Fibroblast of the conjunctiva (primary cell): Measurements from ENCODE around the gene RABGAP1L.
"Not testable (repeated sequence)": the region's sequence is repeated elsewhere in the genome, so short reads cannot be mapped to it uniquely, and the experiment has no call there.

ENCODE experiments used
- DNase-seq: peaks from one replicate; pipeline ENCODE4 v3.0.0-alpha.2; 2010; ENCODE audit warnings: low read depth

Gene RABGAP1L

DNA sequence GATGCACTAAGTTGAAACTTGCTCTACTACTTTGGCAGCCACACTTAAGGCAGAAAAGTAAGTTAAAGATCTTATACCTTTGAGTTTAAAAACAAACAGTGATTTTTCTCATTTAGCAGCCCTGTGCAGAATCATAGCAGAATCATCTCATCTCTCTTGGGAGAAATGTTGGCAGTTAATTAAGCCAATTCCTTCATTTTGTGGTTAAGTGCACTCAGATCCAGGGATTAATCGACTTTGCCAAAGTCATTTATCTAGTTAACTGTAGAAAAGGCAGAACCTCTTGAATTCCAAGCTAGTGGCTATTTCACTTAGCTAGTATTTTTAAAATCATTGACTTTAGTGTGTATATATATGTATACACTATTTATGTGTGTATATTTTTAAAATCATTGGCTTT lies 413.5 kb downstream of the RABGAP1L start:
- no peak for DNase-seq

DNA sequence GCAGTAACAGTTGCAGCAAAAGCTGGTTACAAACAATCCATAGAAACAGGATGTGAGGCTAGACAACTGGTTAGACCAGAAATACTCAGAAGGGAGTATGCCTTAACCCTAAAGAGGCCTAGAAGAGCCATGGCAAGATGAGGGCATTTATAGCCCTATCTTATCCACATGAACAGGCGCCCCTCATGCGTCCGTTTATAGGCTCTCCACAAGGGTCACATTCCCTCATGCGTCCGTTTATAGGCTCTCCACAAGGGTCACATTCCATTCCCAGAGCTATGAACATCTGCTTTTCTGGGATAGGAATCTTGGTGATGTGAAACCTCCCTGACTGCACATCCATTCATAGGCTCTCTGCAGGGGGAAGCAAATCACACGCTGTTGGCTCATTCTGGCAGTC lies 416.8 kb downstream of the RABGAP1L start:
- not testable (repeated sequence) for DNase-seq

DNA sequence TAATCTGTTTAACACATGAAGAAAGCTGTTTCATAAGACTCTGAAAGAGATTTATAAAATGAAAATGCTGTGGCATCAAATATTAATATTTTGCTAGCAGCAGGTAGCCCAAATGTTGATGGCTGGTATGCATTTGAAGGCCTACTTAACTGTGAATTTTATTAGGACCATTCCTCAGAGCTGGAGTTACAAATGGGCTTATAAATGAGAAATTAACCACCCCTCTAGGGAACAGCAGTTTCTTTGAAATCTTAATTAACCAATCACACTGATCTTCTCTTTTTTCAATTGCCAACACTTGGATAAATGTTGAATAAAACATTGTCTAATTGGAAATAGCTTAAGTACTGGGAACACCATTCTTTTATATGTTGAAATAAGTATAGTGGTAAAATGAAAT lies 418.4 kb downstream of the RABGAP1L start:
- no peak for DNase-seq

DNA sequence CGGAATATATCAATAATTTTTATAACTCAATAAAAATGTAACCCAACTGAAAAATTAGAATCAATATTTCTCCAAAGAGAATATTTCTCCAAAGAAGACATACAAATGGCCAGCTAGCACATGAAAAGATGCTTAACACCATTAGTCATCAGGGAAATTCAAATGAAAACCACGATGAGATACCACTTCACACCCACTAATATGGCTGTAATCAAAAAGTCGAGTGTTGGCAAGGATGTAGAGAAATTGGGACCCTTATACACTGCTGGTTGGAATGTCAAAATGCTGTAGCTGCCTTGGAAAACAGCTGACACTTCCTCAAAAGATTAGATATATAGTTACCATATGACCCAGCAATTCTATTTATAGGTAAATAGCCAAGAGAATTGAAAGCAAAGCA lies 421.5 kb downstream of the RABGAP1L start:
- no peak for DNase-seq

DNA sequence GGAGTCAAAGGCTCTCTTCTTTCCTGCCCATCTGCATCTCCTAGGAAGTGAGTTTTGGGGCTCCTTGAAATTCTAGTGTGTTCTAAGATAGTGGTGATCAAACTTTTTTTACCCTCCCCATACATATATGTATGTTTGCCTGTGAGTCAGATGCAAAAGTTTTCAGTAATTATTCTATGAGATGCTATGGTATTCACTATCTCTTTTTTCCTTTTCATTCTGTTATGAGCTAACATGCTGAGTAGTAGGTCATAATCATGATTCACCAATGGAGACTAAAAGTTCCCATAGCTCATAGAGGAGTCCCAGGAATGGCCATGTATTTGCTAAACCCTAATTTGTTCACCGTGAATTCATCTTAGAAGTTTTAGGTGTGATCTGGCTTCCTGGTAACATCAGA lies 424.0 kb downstream of the RABGAP1L start:
- no peak for DNase-seq

DNA sequence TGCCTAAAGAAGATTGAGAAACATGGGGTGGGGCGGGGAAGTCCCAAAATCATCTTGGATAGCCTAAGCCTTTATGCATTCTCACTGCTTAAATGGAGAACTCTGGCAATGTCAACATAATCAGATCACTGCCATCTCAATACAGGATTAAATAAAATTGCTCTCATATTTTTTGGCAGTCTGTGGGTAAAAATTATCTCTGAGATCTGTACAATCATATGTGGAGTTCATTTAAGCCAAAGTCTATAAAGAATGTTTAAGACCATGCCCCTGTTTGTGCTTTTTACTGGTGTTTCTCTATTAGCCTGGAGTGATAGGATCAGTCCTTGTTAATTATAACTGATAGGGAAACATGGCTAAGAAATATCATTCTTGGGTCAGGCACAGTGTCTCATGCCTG lies 424.8 kb downstream of the RABGAP1L start:
- no peak for DNase-seq

DNA sequence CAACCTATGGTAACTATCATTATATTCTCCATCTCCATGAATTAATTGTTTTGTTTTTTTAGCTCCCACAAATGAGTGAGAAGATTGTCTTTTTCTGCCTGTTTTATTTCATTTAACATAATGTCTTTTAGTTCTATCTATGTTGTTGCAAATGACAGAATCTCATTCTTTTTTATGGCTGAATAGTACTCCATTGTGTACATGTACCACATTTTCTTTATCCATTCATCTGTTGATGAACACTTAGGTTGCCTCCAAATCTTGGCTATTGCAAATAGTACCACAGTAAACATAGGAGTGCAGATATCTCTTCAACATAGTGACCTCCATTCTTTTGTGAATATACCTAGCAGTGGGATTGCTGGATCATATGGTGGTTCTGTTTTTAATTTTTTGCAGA lies 429.3 kb downstream of the RABGAP1L start:
- DNase-seq = not testable (repeated sequence)

DNA sequence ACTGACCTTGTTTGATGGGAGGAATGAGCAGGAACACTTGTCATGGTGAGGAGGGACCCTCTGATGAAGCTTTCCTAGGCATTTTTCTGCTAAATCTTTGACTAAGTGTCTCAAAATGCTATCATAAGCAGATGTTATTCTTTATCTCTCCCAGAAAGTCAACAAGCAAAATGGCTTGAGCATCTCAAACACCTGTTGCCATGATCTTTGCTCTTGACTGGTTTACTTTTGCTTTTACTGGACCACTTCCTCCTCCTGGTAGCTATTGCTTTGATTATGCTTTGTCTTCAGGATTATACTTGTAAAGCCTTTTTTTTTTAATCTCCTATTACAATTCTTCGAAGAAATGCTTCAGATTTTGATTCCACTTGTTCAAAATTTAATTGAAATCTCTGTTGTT lies 445.9 kb downstream of the RABGAP1L start:
- DNase-seq = no peak

DNA sequence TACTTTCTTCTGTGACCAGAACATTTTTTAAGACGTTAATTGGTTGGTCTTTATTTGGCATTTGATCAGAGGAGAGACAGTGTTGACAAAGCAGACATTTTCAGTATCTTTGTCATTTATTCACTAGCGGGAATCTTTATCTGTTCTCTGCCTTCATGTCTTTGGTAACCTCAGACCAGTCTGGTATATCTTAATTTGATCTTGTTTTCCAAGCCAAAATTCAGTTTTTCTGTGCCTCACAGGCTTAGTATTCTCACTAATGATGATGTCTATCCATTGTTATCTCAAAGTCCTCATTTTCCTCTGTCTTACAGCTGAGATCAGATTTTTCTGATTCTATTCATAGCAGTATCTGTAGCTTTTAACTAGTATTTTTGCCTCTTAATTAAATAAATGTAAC lies 447.2 kb downstream of the RABGAP1L start:
- no peak for DNase-seq

DNA sequence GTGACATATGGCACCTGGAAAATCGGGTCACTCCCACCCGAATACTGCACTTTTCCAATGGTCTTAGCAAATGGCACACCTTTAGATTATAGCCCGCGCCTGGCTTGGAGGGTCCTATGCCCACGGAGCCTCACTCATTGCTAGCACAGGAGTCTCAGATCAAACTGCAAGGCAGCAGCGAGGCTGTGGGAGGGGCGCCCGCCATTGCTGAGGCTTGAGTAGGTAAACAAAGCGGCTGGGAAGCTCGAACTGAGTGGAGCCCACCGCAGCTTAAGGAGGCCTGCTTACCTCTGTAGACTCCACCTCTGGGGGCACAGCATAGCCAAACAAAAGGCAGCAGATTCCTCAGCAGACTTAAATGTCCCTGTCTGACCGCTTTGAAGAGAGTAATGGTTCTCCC lies 458.6 kb downstream of the RABGAP1L start:
- not testable (repeated sequence) for DNase-seq

DNA sequence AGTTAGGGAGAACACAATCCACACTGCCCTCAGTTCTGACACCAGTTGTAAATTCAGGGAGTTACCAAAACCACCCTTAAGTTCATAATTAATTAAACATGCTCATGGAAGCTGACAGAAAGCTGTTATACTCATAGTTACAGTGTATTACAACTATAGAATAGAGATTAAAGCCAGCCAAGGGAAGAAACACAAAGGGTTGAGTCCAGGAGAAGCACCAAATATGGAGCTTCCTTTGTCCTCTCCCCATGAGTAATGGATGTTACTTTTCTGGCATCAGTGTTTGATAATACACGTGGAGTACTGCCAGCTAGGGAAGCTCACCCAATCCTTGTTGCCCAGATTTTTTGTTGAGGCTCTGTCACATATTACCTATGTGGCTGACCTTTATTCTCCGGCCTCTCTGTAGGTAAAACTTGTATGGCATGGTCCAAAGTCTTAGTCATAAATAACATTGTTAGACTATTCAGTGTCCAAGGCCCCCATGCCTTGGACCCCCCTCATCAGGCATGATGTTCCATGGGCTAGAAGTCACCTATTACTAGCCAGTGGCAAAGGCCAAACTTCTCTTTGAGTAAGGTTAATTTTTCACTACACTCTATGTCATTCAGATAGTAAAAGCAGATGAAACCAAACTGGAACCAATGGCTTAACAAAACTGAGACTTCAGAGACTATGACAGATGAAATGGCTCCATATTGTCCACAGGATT lies 464.2 kb downstream of the RABGAP1L start:
- DNase-seq = no peak

DNA sequence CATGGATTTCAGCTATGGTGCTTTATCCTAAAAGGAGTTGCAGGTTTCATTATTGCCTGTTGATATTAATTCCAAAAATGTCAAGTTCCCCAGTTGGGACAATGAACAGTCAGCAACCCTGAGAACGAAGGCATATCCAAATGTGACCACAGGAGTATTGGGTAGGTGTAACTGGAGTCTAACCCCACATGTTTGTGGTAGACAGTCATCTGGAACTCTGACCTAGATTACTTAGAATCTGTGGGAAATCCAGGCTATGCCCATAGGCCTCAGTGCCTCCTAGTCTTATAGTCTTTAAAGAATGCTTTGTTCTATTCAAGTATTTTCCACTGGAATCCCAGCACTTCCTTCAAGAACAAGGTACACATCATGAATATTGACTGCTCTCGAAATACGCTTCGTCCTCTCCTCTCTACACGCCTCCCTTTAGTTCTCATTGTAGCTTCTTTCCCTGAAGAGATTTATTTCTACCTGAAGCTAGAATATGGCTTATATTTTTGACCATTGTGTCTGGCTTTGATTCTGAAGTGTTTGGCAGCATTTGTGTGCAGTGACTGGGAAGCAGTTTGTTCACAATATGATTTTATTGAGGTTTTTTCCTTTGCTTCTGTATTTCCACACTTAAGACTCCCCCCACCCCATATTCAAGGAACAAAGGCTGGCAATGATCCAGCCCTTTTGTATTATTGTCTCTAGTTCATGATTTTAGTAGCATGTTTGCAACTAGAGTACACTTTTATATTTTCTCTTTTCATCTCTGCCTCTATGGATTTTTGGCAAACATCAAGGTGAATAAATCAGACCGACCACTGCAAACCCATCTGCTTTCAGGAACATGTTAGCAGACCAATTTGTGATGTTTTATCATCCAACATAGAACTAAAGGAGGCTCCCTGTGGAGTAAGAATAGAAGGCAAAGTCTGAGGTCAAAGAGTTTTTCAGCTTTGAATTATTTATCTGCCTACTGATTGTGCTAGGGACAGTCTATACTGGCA lies 467.0 kb downstream of the RABGAP1L start:
- no peak for DNase-seq

DNA sequence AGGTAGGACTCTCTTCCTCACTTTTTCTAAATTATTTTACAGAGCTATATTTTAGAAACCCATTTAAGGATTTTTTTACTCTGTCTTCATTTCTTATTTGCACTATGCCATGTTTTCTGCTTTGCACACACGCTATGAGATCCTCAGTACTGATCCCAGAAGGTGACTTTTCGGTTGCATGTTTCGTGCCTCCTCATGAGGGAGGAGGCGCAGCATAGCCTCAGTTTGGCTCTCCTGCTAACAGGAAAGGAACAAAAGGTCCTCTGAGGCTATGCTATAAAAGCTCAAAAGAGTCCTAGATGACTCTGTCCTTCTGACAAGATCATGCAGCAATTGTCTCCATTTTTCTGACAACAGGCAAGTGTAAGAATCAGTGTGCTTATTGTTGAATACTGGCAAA lies 478.2 kb downstream of the RABGAP1L start:
- DNase-seq = no peak

DNA sequence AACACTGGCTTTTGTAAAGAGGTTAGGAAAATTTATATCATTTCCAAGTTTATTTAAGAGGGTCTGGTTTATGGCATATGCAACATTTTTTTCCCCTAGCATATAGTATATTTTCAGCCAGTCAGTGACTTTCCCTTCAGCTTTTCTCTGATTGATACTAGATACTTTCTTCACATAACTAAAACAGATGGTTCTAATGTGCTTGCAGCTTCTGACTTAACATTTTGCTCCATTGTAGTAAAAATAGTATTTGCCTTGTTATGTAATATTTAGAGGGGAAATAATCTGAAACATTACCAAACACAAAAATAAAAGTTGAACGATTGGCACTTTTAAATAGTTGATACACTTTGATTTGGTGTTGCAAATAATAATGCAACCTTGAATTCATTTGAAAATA lies 480.1 kb downstream of the RABGAP1L start:
- no peak for DNase-seq

DNA sequence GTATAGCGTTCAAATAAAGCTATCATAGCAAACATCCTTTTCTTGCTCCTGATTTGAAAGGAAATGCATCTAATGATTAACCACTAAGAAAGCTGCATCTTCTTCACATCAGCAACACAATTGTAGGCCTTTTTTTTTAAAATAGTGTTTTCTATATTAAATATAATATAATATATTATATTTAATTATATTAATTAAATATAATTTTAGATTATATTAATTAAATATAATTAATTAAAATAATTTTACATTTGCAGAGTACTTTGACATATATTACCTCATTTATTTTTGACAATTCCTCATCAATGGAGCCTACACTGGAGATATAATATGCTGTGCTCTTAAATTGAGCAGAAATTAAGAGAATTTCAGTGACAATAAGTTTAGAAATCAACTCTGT lies 481.5 kb downstream of the RABGAP1L start:
- no peak for DNase-seq

DNA sequence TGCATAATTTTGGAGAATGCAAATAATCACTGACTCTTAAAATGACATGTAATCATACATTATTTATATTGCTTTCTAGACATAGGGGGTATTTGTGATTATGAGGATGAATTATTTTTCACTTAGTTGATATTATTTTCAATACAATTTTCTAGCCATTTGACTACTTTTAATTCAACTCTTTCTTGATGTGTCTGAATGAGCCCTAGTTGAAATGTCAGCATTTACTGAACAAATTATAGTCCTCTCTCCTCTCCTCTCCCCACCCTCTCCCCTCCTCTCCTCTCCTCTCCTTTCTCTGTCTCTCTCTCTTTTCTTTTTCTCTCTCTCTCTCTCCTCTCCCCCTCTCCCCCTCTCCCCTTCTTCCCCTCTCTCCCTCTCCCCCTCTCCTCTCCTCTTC lies 483.1 kb downstream of the RABGAP1L start:
- DNase-seq = no peak

DNA sequence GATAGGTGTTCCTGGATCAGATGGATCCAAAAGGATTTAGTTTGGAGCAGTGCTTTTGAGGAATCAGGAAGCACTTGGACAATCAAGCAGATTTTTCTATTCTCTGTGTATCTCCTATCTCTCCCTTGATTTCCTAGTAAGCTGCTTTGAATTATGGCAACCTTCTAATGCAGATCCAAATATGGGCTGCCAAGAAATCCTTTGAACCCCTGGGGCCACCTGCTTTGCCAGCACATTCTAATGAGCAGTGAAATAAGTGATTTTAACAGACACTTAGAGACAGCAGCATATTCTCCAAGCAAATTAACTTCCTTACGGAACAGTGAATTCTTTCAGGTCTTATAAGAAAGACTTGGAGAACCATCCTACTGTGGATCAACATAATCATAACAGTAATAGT lies 483.9 kb downstream of the RABGAP1L start:
- no peak for DNase-seq

DNA sequence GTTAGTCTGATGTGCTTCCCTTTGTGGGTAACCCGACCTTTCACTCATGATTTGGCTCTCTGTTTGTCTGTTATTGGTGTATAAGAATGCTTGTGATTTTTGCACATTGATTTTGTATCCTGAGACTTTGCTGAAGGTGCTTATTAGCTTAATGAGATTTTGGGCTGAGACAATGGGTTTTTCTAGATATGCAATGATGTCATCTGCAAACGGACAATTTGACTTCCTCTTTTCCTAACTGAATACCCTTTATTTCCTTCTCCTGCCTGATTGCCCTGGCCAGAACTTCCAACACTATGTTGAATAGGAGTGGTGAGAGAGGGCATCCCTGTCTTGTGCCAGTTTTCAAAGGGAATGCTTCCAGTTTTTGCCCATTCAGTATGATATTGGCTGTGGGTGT lies 490.3 kb downstream of the RABGAP1L start:
- not testable (repeated sequence) for DNase-seq

DNA sequence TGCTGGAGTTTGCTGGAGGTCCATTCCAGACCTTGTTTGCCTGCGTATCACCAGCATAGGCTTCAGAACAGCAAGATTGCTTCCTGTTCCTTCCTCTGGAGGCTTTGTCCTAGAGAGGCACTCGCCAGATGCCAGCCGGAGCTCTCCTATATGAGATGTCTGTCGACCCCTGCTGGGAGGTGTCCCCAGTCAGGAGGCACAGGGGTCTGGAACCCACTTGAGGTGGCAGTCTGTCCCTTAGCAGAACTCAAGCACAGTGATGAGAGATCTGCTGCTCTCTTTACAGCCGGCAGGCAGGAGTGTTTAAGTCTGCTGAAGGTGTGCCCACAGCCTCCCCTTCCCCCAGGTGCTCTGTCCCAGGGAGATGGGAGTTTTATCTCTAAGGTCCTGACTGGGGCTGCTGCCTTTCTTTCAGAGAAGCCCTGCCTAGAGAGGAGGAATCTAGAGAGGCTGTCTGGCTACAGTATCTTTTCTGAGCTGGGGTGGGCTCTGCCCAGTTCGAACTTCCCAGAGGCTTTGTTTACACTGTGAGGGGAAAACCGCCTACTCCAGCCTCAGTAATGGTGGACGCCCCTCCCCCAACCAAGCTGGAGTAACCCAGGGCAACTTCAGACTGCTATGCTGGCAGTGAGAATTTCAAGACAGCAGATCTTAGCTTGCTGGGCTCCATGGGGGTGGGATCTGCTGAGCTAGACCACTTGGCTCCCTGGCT lies 493.4 kb downstream of the RABGAP1L start:
- no peak for DNase-seq

DNA sequence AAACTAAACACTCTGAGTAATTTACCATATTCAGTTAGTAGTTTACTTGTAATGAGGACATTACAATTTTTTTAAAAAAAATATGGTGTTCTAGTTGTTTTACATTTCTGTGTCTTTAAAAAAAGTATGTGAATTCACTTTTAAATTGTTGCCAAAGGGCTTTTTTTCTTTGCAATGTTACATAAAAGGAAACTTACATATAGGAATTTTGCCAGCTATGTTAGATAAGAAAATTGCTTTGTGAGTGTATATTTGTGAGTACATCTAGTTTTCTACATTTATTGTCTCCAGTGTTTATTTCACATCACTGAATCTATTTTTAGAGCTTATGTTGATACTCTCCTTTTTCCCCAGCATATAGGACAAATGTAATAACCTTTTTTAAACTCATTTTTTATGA lies 495.2 kb downstream of the RABGAP1L start:
- DNase-seq = no peak

DNA sequence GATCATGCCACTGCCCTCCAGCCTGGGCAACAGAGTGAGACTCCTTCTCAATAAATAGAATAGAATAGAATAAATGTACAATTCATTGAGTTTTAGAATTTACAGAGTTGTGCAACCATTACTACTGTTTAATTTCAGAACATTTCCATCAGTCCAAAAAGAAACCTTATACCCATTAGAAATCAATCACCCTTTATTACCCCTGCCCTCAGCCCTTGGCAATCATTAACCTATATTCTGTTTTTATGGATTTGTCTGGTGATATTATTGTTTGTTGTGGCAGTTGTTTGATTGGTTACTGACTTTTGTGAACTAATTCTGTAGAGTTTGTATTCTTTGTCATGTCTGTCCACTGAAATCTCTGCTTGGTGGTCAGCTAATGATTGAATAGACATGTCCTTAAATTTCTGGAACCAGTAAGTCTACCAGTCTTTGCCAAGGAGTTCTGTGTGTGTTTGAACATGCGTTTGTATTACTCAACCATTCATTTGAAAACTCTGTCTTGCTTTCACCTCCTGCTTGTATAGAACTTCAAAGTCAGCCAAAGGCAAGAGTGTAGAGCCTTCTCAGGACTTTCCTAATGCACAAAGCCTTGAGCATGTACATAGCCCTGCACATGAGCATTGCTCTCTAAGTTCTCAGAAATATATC lies 497.2 kb downstream of the RABGAP1L start:
- no peak for DNase-seq

DNA sequence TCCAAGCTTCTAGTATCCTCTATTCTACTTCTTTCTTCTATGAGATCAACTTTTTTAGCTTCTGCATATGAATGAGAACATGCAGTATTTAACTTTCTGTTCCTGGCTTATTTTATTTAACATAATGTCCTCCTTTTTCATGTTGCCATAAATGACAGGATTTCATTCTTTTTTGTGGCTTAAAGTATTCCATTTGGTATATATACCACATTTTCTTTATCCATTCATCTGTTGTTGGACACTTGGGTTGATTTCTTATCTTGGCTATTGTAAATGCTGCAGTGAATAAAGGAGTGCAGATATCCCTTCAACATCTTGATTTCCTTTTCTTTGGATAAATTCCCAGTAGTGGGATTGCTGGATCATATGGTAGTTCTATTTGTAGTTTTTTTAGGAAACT lies 498.1 kb downstream of the RABGAP1L start:
- no peak for DNase-seq
